ENCODE results near the gene GJB6. TPM values are rescaled to one million over a fixed set of nuclear protein-coding genes. Genes with fewer than 3 reads are reported as not detected.

GJB6 gene
- total and polyA plus RNA-seq, 4 donors, result 0.06 to 0.08 TPM; not detected in 2

DNA sequence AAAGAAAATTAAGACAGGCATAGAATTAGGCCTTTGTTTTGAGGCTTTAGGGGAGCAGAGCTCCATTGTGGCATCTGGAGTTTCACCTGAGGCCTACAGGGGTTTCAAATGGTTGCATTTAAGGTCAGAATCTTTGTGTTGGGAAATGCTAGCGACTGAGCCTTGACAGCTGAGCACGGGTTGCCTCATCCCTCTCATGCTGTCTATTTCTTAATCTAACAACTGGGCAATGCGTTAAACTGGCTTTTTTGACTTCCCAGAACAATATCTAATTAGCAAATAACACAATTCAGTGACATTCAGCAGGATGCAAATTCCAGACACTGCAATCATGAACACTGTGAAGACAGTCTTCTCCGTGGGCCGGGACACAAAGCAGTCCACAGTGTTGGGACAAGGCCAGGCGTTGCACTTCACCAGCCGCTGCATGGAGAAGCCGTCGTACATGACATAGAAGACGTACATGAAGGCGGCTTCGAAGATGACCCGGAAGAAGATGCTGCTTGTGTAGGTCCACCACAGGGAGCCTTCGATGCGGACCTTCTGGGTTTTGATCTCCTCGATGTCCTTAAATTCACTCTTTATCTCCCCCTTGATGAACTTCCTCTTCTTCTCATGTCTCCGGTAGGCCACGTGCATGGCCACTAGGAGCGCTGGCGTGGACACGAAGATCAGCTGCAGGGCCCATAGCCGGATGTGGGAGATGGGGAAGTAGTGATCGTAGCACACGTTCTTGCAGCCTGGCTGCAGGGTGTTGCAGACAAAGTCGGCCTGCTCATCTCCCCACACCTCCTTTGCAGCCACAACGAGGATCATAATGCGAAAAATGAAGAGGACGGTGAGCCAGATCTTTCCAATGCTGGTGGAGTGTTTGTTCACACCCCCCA is 43.2 kb downstream of the GJB6 start:
- Histone ChIP-seq H3K36me3 (ENCODE audit: control insufficient read depth in 4 of 4, insufficient read depth in 3 of 4, low read depth in 1 of 4, low read length in 3 of 4) (peaks cover 0 to 6% (median 3%) of the 10 kb centered on the region in 4 donors), H3K4me3 (ENCODE audit: low read depth in 1 of 3, low read length in 3 of 3) (no peak overlapping the region), H3K9ac (ENCODE audit: low read depth in 1 of 2, low read length in 2 of 2) (no peak overlapping the region), H3K27me3 (ENCODE audit: control insufficient read depth in 4 of 4, insufficient read depth in 4 of 4, low read length in 3 of 4) (no peaks in the 10 kb centered on the region), H3K4me1 (ENCODE audit: control insufficient read depth in 4 of 4, insufficient read depth in 4 of 4, low read length in 3 of 4) (peaks cover 11 to 45% (median 35%) of the 10 kb centered on the region in 4 donors), H3K9me3 (ENCODE audit: control insufficient read depth in 4 of 4, low read length in 3 of 4) (no peaks in the 10 kb centered on the region), H3K27ac (ENCODE audit: low read depth in 1 of 2, low read length in 2 of 2) (no peak overlapping the region)
- no peak for DNase-seq (ENCODE audit: low spot score)
- TF ChIP-seq, protein P1, sequence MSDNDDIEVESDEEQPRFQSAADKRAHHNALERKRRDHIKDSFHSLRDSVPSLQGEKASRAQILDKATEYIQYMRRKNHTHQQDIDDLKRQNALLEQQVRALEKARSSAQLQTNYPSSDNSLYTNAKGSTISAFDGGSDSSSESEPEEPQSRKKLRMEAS (IDR thresholded peaks at IDR 0.05), result no peak
- TF ChIP-seq, protein P2, sequence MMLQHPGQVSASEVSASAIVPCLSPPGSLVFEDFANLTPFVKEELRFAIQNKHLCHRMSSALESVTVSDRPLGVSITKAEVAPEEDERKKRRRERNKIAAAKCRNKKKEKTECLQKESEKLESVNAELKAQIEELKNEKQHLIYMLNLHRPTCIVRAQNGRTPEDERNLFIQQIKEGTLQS (IDR thresholded peaks at IDR 0.05), result no peak
- TF ChIP-seq, protein P3, sequence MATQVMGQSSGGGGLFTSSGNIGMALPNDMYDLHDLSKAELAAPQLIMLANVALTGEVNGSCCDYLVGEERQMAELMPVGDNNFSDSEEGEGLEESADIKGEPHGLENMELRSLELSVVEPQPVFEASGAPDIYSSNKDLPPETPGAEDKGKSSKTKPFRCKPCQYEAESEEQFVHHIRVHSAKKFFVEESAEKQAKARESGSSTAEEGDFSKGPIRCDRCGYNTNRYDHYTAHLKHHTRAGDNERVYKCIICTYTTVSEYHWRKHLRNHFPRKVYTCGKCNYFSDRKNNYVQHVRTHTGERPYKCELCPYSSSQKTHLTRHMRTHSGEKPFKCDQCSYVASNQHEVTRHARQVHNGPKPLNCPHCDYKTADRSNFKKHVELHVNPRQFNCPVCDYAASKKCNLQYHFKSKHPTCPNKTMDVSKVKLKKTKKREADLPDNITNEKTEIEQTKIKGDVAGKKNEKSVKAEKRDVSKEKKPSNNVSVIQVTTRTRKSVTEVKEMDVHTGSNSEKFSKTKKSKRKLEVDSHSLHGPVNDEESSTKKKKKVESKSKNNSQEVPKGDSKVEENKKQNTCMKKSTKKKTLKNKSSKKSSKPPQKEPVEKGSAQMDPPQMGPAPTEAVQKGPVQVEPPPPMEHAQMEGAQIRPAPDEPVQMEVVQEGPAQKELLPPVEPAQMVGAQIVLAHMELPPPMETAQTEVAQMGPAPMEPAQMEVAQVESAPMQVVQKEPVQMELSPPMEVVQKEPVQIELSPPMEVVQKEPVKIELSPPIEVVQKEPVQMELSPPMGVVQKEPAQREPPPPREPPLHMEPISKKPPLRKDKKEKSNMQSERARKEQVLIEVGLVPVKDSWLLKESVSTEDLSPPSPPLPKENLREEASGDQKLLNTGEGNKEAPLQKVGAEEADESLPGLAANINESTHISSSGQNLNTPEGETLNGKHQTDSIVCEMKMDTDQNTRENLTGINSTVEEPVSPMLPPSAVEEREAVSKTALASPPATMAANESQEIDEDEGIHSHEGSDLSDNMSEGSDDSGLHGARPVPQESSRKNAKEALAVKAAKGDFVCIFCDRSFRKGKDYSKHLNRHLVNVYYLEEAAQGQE (IDR thresholded peaks at IDR 0.05), result no peak
- TF ChIP-seq JUND (IDR thresholded peaks at IDR 0.05) (no peak), HNF4A (conservative IDR thresholded peaks at IDR 0.05) (peak in 1 of 2 donors; percentile 26), SP1 (IDR thresholded peaks at IDR 0.05) (no peak), RXRA (IDR thresholded peaks at IDR 0.05) (peak; percentile 32 to 52), GABPA (IDR thresholded peaks at IDR 0.05 in 1 of 2, conservative IDR thresholded peaks at IDR 0.05 in 1 of 2) (no peak), EGR1 (IDR thresholded peaks at IDR 0.05; ENCODE audit: low read depth in 2 of 2) (no peak), YY1 (IDR thresholded peaks at IDR 0.05) (no peak), NR2F2 (IDR thresholded peaks at IDR 0.05) (no peak), FOXA2 (IDR thresholded peaks at IDR 0.05) (no peak), FOXA1 (IDR thresholded peaks at IDR 0.05) (no peak), HNF4G (IDR thresholded peaks at IDR 0.05) (no peak), RAD21 (IDR thresholded peaks at IDR 0.05) (no peak)
- TF ChIP-seq, protein P4, sequence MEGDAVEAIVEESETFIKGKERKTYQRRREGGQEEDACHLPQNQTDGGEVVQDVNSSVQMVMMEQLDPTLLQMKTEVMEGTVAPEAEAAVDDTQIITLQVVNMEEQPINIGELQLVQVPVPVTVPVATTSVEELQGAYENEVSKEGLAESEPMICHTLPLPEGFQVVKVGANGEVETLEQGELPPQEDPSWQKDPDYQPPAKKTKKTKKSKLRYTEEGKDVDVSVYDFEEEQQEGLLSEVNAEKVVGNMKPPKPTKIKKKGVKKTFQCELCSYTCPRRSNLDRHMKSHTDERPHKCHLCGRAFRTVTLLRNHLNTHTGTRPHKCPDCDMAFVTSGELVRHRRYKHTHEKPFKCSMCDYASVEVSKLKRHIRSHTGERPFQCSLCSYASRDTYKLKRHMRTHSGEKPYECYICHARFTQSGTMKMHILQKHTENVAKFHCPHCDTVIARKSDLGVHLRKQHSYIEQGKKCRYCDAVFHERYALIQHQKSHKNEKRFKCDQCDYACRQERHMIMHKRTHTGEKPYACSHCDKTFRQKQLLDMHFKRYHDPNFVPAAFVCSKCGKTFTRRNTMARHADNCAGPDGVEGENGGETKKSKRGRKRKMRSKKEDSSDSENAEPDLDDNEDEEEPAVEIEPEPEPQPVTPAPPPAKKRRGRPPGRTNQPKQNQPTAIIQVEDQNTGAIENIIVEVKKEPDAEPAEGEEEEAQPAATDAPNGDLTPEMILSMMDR (IDR thresholded peaks at IDR 0.05; ENCODE audit: low read depth, low read length, missing input control), result no peak
- 84% methylated on average over 28 of the region's 28 CpGs for WGBS

DNA sequence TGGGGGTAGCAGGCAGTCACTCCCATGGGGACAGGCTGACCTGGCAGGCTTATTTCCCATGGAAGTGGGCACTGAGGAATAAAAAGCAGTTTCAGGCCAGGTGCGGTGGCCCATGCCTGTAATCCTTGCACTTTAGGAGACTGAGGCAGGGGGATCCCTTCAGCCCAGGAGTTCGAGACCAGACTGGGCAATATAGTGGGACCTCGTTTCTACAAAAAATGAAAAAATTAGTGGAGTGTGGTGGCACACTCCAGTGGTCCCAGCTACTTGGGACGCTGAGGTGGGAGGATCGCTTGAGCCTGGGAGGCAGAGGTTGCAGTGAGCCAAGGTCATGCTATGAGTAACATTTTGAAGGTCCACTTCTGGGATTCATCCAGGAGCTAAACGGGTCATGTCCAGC is 45.3 kb downstream of the GJB6 start:
- DNase-seq (ENCODE audit: low spot score), result no peak
- 69% methylated on average over 6 of the region's 6 CpGs for WGBS
- no peak for TF ChIP-seq RXRA (IDR thresholded peaks at IDR 0.05)
- no peak for TF ChIP-seq TAF1 (conservative IDR thresholded peaks at IDR 0.05)
- no peak for TF ChIP-seq RAD21 (IDR thresholded peaks at IDR 0.05)
- no peak for TF ChIP-seq HNF4G (IDR thresholded peaks at IDR 0.05)
- TF ChIP-seq, protein P5, sequence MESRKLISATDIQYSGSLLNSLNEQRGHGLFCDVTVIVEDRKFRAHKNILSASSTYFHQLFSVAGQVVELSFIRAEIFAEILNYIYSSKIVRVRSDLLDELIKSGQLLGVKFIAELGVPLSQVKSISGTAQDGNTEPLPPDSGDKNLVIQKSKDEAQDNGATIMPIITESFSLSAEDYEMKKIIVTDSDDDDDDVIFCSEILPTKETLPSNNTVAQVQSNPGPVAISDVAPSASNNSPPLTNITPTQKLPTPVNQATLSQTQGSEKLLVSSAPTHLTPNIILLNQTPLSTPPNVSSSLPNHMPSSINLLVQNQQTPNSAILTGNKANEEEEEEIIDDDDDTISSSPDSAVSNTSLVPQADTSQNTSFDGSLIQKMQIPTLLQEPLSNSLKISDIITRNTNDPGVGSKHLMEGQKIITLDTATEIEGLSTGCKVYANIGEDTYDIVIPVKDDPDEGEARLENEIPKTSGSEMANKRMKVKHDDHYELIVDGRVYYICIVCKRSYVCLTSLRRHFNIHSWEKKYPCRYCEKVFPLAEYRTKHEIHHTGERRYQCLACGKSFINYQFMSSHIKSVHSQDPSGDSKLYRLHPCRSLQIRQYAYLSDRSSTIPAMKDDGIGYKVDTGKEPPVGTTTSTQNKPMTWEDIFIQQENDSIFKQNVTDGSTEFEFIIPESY (IDR thresholded peaks at IDR 0.05), result no peak
- TF ChIP-seq, protein P4 (IDR thresholded peaks at IDR 0.05; ENCODE audit: low read depth, low read length, missing input control), result no peak
- no peak for TF ChIP-seq FOXA1 (IDR thresholded peaks at IDR 0.05)

More for the DNA sequence above, 45.3 kb downstream of the GJB6 start:
- Histone ChIP-seq H3K9ac (ENCODE audit: low read depth in 1 of 2, low read length in 2 of 2) (no peak overlapping the region), H3K4me3 (ENCODE audit: low read depth in 1 of 3, low read length in 3 of 3) (no peak overlapping the region), H3K27ac (ENCODE audit: low read depth in 1 of 2, low read length in 2 of 2) (no peak overlapping the region), H3K36me3 (ENCODE audit: control insufficient read depth in 4 of 4, insufficient read depth in 3 of 4, low read depth in 1 of 4, low read length in 3 of 4) (peaks cover 0 to 6% (median 3%) of the 10 kb centered on the region in 4 donors), H3K9me3 (ENCODE audit: control insufficient read depth in 4 of 4, low read length in 3 of 4) (no peaks in the 10 kb centered on the region), H3K27me3 (ENCODE audit: control insufficient read depth in 4 of 4, insufficient read depth in 4 of 4, low read length in 3 of 4) (no peaks in the 10 kb centered on the region), H3K4me1 (ENCODE audit: control insufficient read depth in 4 of 4, insufficient read depth in 4 of 4, low read length in 3 of 4) (peaks cover 2 to 33% (median 29%) of the 10 kb centered on the region in 4 donors)

All from liver (tissue), 9 donors.